ENCODE measurements around the gene SIAH3.

DNA sequence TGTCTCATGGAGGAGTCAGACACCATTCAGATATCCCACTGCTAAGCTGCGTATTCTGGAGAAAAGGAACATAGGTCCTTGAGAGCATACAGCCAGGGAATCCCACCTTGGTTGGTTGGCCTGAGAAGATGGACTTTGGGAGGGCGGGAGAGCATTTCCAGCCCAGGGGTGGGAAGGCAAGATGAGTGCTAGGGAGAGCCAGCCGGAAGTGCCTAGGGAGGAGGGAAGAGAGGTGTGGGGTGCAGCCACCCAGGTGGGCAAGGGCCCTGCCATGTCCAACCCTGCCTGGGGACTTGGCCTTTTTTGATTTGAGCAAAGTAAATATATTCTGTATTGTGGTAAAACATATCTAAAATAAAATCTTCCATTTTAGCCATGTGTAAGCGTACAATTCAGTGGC lies 19.7 kb downstream of the SIAH3 start:
- TF ChIP-seq, protein P1, sequence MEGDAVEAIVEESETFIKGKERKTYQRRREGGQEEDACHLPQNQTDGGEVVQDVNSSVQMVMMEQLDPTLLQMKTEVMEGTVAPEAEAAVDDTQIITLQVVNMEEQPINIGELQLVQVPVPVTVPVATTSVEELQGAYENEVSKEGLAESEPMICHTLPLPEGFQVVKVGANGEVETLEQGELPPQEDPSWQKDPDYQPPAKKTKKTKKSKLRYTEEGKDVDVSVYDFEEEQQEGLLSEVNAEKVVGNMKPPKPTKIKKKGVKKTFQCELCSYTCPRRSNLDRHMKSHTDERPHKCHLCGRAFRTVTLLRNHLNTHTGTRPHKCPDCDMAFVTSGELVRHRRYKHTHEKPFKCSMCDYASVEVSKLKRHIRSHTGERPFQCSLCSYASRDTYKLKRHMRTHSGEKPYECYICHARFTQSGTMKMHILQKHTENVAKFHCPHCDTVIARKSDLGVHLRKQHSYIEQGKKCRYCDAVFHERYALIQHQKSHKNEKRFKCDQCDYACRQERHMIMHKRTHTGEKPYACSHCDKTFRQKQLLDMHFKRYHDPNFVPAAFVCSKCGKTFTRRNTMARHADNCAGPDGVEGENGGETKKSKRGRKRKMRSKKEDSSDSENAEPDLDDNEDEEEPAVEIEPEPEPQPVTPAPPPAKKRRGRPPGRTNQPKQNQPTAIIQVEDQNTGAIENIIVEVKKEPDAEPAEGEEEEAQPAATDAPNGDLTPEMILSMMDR (IDR thresholded peaks at IDR 0.05), result no peak
- no peak for TF ChIP-seq POLR2AphosphoS5 (IDR thresholded peaks at IDR 0.05)

All from transverse colon (tissue), 4 donors.